OCI-LY3 (cell line): ENCODE data around the gene KRTAP10-4.

Experiments
- H2AFZ ChIP-seq: fragments of 200-600, 300-600 bp; shearing (Covaris generic); 2 replicates; pipeline ENCODE4 v1.6.0; 2014; ENCODE audit warnings: antibody characterized with exemption, low read depth, low read length
- H3K27ac ChIP-seq: fragments of 200-600, 300-600 bp; sonication (generic); 2 replicates; pipeline ENCODE4 v1.5.1; 2014; ENCODE audit warnings: mild to moderate bottlenecking, low read length, moderate library complexity, mixed read lengths
- H3K27me3 ChIP-seq: fragments of 200-600, 300-600 bp; sonication (generic); 2 replicates; pipeline ENCODE4 v1.6.1; 2014; ENCODE audit warnings: low read depth, low read length, mixed read lengths
- H3K36me3 ChIP-seq: fragments of 200-600, 300-600 bp; sonication (generic); replicated peaks from 2 replicates; pipeline ENCODE3; 2014; ENCODE audit warnings: low read depth, low read length, mixed read lengths
- H3K4me1 ChIP-seq: fragments of 300-600, 200-600 bp; sonication (generic); 2 replicates; pipeline ENCODE4 v1.6.1; 2014; ENCODE audit warnings: low read length, mixed read lengths
- H3K4me2 ChIP-seq: fragments of 200-600, 300-600 bp; sonication (generic); 2 replicates; pipeline ENCODE4 v1.6.1; 2014; ENCODE audit warnings: low read length, mixed read lengths
- H3K4me3 ChIP-seq: fragments of 300-600, 200-600 bp; sonication (generic); 2 replicates; pipeline ENCODE4 v1.5.1; 2014; ENCODE audit warnings: antibody characterized with exemption, mild to moderate bottlenecking, low read length, moderate library complexity
- H3K79me2 ChIP-seq: fragments of 300-600, 200-600 bp; shearing (Covaris generic); 2 replicates; pipeline ENCODE4 v1.6.1; 2014; ENCODE audit warnings: mild to moderate bottlenecking, low read length, mixed read lengths
- H3K9ac ChIP-seq: fragments of 300-600, 200-600 bp; shearing (Covaris generic); 2 replicates; pipeline ENCODE4 v1.6.0; 2014; ENCODE audit warnings: mild to moderate bottlenecking, low read length, moderate library complexity
- H3K9me3 ChIP-seq: fragments of 200-600, 300-600 bp; shearing (Covaris generic); 2 replicates; pipeline ENCODE4 v1.6.1; 2014; ENCODE audit warnings: low read length, mixed read lengths; ENCODE audit not compliant: insufficient read depth
- H4K20me1 ChIP-seq: fragments of 200-600, 300-600 bp; sonication (generic); 2 replicates; pipeline ENCODE4 v1.6.1; 2016; ENCODE audit warnings: low read length, mixed read lengths; ENCODE audit not compliant: insufficient read depth
- EZH2phosphoT487 ChIP-seq: fragments of 200-600 bp; shearing (Covaris generic); IDR thresholded peaks from 2 replicates; pipeline ENCODE4 v1.6.1; 2018; ENCODE audit warnings: antibody characterized with exemption, mixed run types, low read depth
- TF ChIP-seq, protein P1 (sequence below): fragments of 200-600, 300-600 bp; sonication (generic); IDR thresholded peaks from 2 replicates; pipeline ENCODE4 v1.5.1; 2014; ENCODE audit warnings: antibody characterized with exemption, low read length, low read depth

The KRTAP10-4 gene

DNA sequence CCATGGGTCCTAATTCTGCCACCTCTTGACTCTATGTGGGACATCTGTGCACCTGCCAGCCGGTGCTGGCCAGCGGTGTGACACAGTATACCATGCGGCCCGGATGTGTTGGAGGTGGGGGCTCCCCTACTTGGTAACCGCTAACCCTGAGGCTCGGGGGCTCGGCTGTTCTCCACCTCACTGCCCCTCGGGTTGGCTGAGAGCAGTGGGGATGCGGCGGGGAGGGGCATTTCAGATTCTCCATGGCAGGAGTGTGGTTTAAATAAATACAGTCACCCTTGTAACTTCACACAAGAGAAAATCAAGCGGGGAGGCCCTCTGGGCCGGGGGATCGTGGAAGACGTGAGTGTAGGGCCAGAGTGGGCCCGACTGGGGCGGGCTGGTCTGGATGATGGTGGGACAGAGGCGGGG is 44.5 kb upstream of the KRTAP10-4 start:
- no peak overlapping the region for H3K9ac ChIP-seq
- H2AFZ ChIP-seq, result no peak overlapping the region
- H3K4me2 ChIP-seq, result no peak overlapping the region
- H3K79me2 ChIP-seq, result no peaks in the 10 kb centered on the region
- H3K4me3 ChIP-seq, result no peak overlapping the region
- no peaks in the 10 kb centered on the region for H3K36me3 ChIP-seq
- H4K20me1 ChIP-seq, result no peaks in the 10 kb centered on the region
- no peaks in the 10 kb centered on the region for H3K4me1 ChIP-seq
- H3K27ac ChIP-seq, result no peak overlapping the region
- H3K27me3 ChIP-seq, result no peaks in the 10 kb centered on the region
- H3K9me3 ChIP-seq, result no peaks in the 10 kb centered on the region
- TF ChIP-seq, protein P1, sequence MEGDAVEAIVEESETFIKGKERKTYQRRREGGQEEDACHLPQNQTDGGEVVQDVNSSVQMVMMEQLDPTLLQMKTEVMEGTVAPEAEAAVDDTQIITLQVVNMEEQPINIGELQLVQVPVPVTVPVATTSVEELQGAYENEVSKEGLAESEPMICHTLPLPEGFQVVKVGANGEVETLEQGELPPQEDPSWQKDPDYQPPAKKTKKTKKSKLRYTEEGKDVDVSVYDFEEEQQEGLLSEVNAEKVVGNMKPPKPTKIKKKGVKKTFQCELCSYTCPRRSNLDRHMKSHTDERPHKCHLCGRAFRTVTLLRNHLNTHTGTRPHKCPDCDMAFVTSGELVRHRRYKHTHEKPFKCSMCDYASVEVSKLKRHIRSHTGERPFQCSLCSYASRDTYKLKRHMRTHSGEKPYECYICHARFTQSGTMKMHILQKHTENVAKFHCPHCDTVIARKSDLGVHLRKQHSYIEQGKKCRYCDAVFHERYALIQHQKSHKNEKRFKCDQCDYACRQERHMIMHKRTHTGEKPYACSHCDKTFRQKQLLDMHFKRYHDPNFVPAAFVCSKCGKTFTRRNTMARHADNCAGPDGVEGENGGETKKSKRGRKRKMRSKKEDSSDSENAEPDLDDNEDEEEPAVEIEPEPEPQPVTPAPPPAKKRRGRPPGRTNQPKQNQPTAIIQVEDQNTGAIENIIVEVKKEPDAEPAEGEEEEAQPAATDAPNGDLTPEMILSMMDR, result no peak
- TF ChIP-seq EZH2phosphoT487, result no peak

DNA sequence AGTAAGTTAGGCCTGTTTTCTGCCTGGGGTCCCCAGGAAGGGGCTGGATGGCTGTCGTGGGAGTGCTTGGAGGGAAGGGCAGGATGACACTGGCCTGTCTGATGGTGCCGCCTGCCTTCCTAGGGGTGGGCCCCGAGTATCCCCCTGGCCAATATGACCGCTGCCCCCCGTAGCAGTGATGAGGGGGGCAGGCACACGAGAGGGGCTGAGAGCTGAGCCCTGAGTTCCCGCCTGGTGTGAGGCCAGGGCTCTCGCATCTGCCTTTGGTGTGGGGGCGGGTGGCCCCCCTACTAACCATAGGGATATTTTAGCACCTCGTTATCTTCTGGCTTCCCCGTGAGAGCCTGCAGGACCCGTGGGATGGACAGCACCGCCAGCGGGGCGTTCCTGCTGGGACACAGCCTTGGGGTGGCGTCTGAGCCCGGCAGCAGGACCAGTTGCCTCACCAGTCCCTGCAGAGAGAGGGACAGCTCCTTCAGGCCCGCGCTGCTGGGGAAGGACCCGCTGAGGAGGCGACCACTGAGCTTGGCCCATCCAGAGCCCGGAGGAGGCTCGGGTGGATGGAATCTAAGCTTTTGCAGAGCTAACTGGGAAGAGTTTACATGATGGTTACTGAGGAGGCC is 43.9 kb upstream of the KRTAP10-4 start:
- TF ChIP-seq, protein P1, result no peak
- TF ChIP-seq EZH2phosphoT487, result no peak
- Histone ChIP-seq H3K9me3 (no peaks in the 10 kb centered on the region), H3K27me3 (no peaks in the 10 kb centered on the region)

DNA sequence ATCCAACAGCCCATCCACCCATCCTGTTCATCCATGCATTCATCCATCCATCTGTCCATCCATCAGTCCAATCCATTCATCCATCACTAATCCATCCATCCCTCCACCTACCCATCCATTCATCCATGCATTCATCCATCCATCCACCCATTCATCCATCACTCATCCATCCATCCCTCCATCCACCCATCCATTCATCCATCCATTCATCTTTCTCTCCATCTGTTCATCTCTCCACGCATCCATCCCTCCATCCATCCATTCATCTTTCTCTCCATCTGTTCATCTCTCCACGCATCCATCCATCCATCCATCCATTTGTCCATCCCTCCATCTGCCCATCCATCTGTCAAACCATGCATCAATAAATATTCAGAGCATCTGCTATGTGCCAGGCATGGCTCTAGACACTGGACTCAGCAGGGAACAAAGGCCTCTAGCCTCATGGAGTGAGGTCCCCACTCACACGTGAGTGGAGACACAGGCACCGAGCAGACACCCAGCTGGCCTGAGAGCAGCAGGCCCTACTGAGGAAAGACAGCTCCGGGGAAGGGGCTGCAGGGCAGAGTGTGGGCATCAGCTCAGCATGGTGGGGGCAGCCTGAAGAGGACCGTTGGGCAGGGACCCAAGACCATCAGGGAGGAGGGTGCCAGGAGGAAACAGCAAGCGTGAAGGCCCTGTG is 43.2 kb upstream of the KRTAP10-4 start:
- Histone ChIP-seq H3K9ac (no peak overlapping the region), H3K4me1 (no peaks in the 10 kb centered on the region), H3K9me3 (no peaks in the 10 kb centered on the region), H2AFZ (no peak overlapping the region), H3K4me2 (no peak overlapping the region), H3K27me3 (no peaks in the 10 kb centered on the region), H4K20me1 (no peaks in the 10 kb centered on the region), H3K27ac (no peak overlapping the region), H3K4me3 (no peak overlapping the region), H3K79me2 (no peaks in the 10 kb centered on the region), H3K36me3 (no peaks in the 10 kb centered on the region)
- TF ChIP-seq EZH2phosphoT487, result no peak
- TF ChIP-seq, protein P1, result no peak

More for the DNA sequence above, 43.9 kb upstream of the KRTAP10-4 start:
- Histone ChIP-seq H3K4me2 (no peak overlapping the region), H4K20me1 (no peaks in the 10 kb centered on the region), H3K27ac (no peak overlapping the region), H3K79me2 (no peaks in the 10 kb centered on the region), H3K4me3 (no peak overlapping the region), H3K4me1 (no peaks in the 10 kb centered on the region), H3K36me3 (no peaks in the 10 kb centered on the region), H3K9ac (no peak overlapping the region), H2AFZ (no peak overlapping the region)

DNA sequence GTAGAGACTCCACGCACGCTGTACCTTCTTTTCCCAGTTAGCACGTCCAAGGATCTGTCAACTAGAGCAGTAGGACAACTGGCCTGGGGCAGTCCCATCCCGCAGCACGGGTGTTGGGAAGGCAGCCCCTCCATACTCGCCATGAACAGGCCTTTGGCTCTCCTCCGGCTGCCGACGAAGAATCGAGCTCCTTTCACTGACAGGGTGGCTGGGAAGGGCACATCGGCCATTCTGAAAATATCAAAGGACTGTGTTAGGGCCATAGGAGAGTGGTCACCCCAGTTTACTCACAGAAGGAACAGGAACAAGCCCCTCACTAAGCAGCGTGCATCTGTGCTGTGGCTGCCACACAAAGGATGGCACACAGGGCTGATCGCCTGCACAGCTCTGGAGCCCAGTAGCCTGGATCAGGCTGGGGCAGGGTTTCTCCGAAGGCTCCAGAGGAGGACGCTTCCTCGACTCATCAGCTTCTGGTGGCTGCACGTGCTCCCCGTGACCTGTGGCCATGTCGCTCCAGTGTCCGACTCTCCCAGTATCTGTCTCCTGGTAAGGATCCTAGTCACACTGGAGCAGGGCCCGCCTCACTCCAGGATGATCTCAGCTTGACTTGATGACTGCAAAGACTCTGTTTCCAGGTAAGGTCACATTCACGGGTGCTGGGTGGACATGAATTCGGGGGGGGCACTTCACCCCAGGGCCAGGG is 42.5 kb upstream of the KRTAP10-4 start:
- Histone ChIP-seq H3K79me2 (no peaks in the 10 kb centered on the region), H3K4me1 (no peaks in the 10 kb centered on the region), H3K4me2 (no peak overlapping the region), H3K27ac (no peak overlapping the region), H3K9me3 (no peaks in the 10 kb centered on the region), H3K9ac (no peak overlapping the region), H4K20me1 (no peaks in the 10 kb centered on the region), H2AFZ (no peak overlapping the region), H3K4me3 (no peak overlapping the region), H3K27me3 (no peaks in the 10 kb centered on the region), H3K36me3 (no peaks in the 10 kb centered on the region)
- TF ChIP-seq, protein P1, result no peak
